Activated naive CD4-positive, alpha-beta T cell treated with anti-CD3 and anti-CD28 coated beads for 36 hours (primary cell): Measurements from ENCODE around the gene GPR132. TPM values are rescaled to one million over a fixed set of nuclear protein-coding genes. Genes with fewer than 3 reads are reported as not detected.
"Not testable (repeated sequence)": the region's sequence is repeated elsewhere in the genome, so short reads cannot be mapped to it uniquely, and the experiment has no call there.

Source experiments
- CTCF ChIA-PET: fragments of 350-600 bp; sonication (Branson Sonifier 250); formaldehyde crosslinking; loops from one replicate; lab custom pipeline; 2021; ENCODE audit warnings: antibody characterized with exemption; lab: Charles Lee
- DNase-seq: peaks from one replicate; pipeline ENCODE4 v3.0.0-alpha.2; 2020
- H3K27ac Mint-ChIP-seq: one replicate; pipeline ENCODE4 v1.8.0; 2021; ENCODE audit warnings: mild to moderate bottlenecking, mixed read lengths
- H3K27me3 Mint-ChIP-seq: one replicate; pipeline ENCODE4 v1.8.0; 2021; ENCODE audit warnings: low read depth, mixed read lengths
- H3K36me3 Mint-ChIP-seq: one replicate; pipeline ENCODE4 v1.8.0; 2021; ENCODE audit warnings: low read depth, mixed read lengths
- H3K4me1 Mint-ChIP-seq: one replicate; pipeline ENCODE4 v1.8.0; 2021; ENCODE audit warnings: low read depth, mixed read lengths
- H3K4me3 Mint-ChIP-seq: one replicate; pipeline ENCODE4 v1.8.0; 2021; ENCODE audit warnings: mild to moderate bottlenecking, moderate library complexity, mixed read lengths
- H3K9me3 Mint-ChIP-seq: one replicate; pipeline ENCODE4 v1.8.0; 2021; ENCODE audit warnings: mixed read lengths
- intact Hi-C: fragments of 100-400 bp; cut with micrococcal nuclease; formaldehyde crosslinking; loops from one replicate; pipeline ENCODE4 v1.15.1; 2023
- total RNA-seq, 2 experiments: library from RNA; stranded (reverse); gene quantifications; one replicate each; pipeline ENCODE4 v1.2.3, GENCODE V29; 2021

The GPR132 gene
- total RNA-seq, 2 experiments from 2014 or later: 11.3 to 15.3 TPM

DNA sequence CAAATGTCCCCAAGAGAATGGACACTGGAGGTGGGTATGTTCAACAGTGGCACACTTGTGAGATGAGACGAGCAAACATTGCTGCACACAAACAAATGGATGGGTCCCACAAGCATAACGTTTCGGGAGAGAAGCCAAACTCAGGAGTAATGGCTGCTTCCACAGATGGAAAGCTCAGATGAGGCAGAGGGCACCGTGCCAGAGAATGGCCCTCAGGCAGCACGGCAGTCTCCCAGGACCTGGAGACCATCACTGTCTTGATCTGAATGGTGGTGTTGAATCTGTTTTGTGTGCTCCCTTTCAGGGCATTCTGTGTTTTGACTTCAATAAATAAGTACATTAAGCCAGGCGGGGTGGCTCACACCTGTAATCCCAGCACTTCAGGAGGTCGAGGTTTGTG is 35.8 kb downstream of the GPR132 start:
- intact Hi-C loops: no loop called here

DNA sequence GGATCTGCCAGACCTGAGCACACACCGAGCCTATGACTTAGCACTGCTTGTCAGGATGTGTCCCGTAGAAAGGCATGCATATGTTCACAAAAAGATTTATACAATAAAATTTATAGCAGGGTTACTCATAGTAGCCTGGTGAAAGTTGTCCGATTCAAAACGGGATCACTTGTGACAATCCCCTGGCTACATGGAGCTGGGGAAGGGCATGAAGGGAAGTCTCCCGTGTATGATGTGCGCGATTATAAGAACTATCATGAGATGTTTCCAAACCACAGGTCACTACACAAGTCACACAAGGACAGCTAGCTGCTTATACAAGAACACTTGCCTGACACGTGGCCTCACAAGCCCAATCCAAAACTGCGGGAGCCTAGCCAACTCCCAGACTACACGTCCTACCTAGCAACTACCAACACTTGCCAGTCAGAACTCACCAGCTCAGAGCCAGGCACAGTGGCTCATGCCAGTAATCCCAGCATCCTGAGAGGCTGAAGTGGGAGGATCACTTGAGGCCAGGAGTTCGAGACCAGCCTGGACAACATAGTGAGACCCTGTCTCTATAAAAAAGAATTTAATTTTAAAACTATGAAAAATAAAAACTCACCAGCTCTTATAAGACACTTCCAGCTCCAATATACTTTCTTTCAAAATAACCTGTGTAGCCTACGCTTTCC is 36.8 kb downstream of the GPR132 start:
- no peaks in the 10 kb centered on the region for H3K36me3 Mint-ChIP-seq
- intact Hi-C loops: no loop called here

More for the DNA sequence above, 35.8 kb downstream of the GPR132 start:
- H3K4me3 Mint-ChIP-seq: no peak overlapping the region
- H3K9me3 Mint-ChIP-seq: no peaks in the 10 kb centered on the region
- no peak for DNase-seq
- peaks cover 39% of the 10 kb centered on the region for H3K4me1 Mint-ChIP-seq
- no peaks in the 10 kb centered on the region for H3K36me3 Mint-ChIP-seq
- CTCF ChIA-PET: interaction anchor here (0.7 to 4.5 kb wide), 3 partner anchors 16 to 171 kb away, joined by 3 to 23 read pairs (median 8); no protein-coding TSS in a partner anchor
- H3K27ac Mint-ChIP-seq: no peak overlapping the region
- no peaks in the 10 kb centered on the region for H3K27me3 Mint-ChIP-seq

GRCh38 chr14:105027718-105028117 is 37.5 kb downstream of the GPR132 start:
- H3K4me1 Mint-ChIP-seq: peaks cover 40% of the 10 kb centered on the region
- H3K4me3 Mint-ChIP-seq, H3K27me3 Mint-ChIP-seq, H3K36me3 Mint-ChIP-seq, H3K9me3 Mint-ChIP-seq, intact Hi-C loops, DNase-seq, H3K27ac Mint-ChIP-seq: not testable (repeated sequence)
- CTCF ChIA-PET: interaction anchor here (4.5 kb wide), 1 partner anchor 17 kb away, joined by 23 read pairs; no protein-coding TSS in a partner anchor

More for the DNA sequence above, 36.8 kb downstream of the GPR132 start:
- Mint-ChIP-seq H3K27ac (no peak overlapping the region), H3K4me1 (peaks cover 41% of the 10 kb centered on the region), H3K27me3 (no peaks in the 10 kb centered on the region), H3K4me3 (no peak overlapping the region), H3K9me3 (no peaks in the 10 kb centered on the region)
- no peak for DNase-seq
- CTCF ChIA-PET: interaction anchor here (0.8 to 4.5 kb wide), 2 partner anchors 17 to 52 kb away, joined by 3 to 23 read pairs; no protein-coding TSS in a partner anchor

DNA sequence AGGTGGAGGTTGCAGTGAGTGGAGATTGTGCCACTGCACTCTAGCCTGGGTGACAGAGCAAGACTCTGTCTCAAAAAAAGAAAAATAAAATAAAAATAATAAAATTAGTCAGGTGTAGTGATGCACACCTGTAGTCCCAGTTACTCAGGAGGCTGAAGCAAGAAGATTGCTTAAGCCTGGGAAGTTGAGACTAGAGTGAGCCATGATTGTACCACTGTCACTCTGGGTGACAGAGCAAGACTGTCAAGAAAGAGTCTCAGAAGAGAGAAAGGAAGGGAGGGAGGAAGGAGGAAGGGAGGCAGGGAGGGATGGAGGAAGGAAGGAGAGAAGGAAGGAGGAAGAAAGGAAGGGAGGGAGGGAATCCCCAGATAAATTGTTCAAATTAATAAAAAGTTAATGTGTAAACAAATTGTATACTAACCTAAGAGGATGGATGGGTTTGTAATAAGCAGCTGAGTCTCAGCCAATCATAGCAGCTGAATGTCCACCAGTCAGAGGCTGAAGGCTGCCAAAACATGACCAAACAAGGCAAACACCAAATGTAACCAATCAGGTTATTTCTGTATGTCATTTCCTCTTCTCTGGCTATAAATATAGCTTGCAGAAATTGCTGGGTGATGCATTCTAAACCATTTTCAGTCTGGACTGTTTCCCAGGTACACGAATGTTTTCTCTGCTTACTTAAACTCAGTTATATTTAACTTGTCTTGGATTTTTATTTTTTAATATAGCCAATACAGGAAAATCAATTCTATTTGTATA is 38.2 kb downstream of the GPR132 start:
- Mint-ChIP-seq H3K36me3 (no peaks in the 10 kb centered on the region), H3K4me3 (no peak overlapping the region), H3K27me3 (no peaks in the 10 kb centered on the region), H3K4me1 (peaks cover 41% of the 10 kb centered on the region), H3K9me3 (no peaks in the 10 kb centered on the region), H3K27ac (peak overlapping the region; percentile 17)
- DNase-seq: no peak
- intact Hi-C loops: no loop called here
- CTCF ChIA-PET: interaction anchor here (2.7 kb wide), 1 partner anchor 19 kb away, joined by 10 read pairs; no protein-coding TSS in a partner anchor

DNA sequence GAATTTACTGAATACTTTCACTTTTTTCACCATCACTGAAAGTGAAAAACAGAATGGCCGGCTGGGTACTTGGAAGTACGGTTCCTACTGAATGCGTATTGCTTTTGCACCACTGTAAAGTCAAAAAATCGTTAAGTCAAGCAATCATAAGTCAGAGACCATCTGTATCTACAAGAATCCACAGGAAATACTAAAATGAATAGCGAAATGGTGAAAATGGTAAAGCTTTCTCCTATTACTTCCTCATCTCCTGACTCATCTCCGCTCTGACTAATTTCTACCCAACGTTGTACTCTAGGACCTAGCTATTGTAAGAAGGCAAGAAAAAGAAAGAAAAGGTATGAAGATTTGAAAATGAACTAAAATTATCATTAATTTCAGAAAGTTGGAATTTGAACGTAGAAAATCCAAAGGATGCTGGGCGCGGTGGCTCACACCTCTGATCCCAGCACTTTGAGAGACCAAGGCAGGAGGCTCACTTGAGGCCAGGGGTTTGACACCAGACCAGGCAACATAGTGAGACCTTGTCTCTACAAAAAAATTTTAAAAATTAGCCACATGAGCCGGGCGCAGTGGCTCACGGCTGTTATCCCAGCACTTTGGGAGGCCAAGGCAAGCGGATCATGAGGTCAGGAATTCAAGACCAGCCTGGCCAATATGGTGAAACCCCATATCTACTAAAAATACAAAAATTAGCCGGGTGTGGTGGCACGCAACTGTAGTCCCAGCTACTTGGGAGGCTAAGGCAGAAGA is 39.0 kb downstream of the GPR132 start:
- no peaks in the 10 kb centered on the region for H3K27me3 Mint-ChIP-seq
- peaks cover 46% of the 10 kb centered on the region for H3K4me1 Mint-ChIP-seq
- peak overlapping the region; percentile 43 for H3K27ac Mint-ChIP-seq
- DNase-seq: peak; percentile 38
- intact Hi-C loops: no loop called here
- no peak overlapping the region for H3K4me3 Mint-ChIP-seq
- no peaks in the 10 kb centered on the region for H3K9me3 Mint-ChIP-seq
- CTCF ChIA-PET: interaction anchor here (0.6 to 2.7 kb wide), 5 partner anchors 18 to 235 kb away, joined by 3 to 10 read pairs (median 3); no protein-coding TSS in a partner anchor
- peaks cover 4% of the 10 kb centered on the region for H3K36me3 Mint-ChIP-seq

DNA sequence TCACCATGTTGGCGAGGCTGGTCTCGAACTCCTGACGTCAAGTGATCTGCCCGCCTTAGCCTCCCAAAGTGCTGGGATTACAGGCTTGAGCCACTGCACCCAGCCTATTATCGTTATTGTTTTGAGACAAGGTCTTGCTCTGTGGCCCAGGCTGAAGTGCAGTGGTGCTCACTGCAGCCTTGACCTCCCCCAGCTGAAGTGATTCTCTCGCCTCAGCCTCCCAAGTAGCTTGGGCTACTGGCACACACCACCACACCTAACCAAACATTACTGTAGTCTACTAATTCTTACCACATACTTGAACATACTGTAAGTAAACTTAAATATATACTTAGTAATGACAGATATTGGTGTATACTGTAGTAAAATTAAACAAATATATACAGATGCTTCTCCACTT is 39.8 kb downstream of the GPR132 start:
- peaks cover 46% of the 10 kb centered on the region for H3K4me1 Mint-ChIP-seq
- H3K27ac Mint-ChIP-seq: peak overlapping the region; percentile 70
- H3K36me3 Mint-ChIP-seq: peaks cover 4% of the 10 kb centered on the region
- H3K27me3 Mint-ChIP-seq: no peaks in the 10 kb centered on the region
- H3K4me3 Mint-ChIP-seq: no peak overlapping the region
- H3K9me3 Mint-ChIP-seq: no peaks in the 10 kb centered on the region
- no peak for DNase-seq
- CTCF ChIA-PET: interaction anchor here (0.9 to 2.7 kb wide), 4 partner anchors 18 to 61 kb away, joined by 3 to 10 read pairs (median 3); no protein-coding TSS in a partner anchor
- intact Hi-C loops: no loop called here

DNA sequence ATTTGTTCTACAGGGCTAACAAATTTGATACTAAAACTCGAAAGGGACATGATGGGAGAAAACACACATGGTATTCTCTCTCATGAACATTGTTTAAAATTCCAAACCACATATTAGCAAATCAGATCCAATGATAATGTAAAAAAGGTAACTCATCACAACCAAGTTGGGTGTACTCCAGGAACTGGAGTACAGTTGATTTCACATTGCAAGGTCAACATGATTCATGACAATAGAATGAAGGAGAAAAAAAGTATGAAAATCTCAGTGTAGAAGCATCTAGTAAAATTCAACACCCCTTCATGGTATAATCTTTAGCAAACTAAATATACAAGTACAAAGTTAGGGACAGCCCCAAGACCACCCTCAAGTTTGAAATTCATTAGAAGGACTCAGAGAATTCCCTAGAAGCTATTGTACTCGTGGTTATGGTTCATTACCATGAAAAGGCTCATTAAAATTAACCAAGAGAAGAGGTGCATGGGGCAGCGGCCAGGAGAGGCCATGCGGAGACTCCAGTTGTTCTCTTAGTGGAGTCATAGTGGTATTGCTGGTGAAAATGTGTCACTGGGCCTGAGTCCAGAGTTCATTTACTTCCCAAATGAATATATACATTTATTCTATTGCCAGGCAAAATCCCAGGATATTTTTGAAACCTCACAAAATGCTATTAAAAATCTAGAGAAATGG is 41.3 kb downstream of the GPR132 start:
- intact Hi-C loops: loop anchor here (5.0 kb wide), 1 partner anchor 63 kb away; no protein-coding TSS in a partner anchor
- DNase-seq: no peak
- Mint-ChIP-seq H3K27ac (no peak overlapping the region), H3K27me3 (no peaks in the 10 kb centered on the region), H3K4me1 (peaks cover 57% of the 10 kb centered on the region), H3K36me3 (peaks cover 17% of the 10 kb centered on the region), H3K4me3 (no peak overlapping the region), H3K9me3 (no peaks in the 10 kb centered on the region)
- CTCF ChIA-PET: no interaction called here

DNA sequence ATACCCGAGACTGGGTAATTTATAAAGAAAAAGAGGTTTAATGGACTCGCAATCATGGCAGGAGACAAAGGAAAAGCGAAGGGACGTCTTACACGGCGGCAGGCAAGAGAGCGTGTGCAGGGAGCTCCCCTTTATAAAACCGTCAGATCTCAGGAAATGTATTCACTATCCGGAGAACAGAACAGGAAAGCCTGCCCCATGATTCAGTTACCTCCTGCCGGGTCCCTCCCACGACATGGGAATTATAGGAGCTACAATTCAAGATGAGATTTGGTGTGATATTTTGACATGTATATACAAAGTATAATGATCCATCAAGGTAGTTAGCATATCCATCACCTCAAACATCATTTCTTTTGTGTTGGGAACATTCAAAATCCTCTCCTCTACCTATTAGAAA is 42.1 kb downstream of the GPR132 start:
- H3K27ac Mint-ChIP-seq: no peak overlapping the region
- intact Hi-C loops: loop anchor here (5.0 kb wide), 1 partner anchor 64 kb away; no protein-coding TSS in a partner anchor
- DNase-seq: no peak
- CTCF ChIA-PET: interaction anchor here (1.2 kb wide), 1 partner anchor 48 kb away, joined by 3 read pairs; no protein-coding TSS in a partner anchor
- H3K27me3 Mint-ChIP-seq: no peaks in the 10 kb centered on the region
- H3K4me1 Mint-ChIP-seq: peaks cover 65% of the 10 kb centered on the region
- H3K4me3 Mint-ChIP-seq: peak overlapping the region; percentile 9
- no peaks in the 10 kb centered on the region for H3K9me3 Mint-ChIP-seq
- H3K36me3 Mint-ChIP-seq: peaks cover 23% of the 10 kb centered on the region

DNA sequence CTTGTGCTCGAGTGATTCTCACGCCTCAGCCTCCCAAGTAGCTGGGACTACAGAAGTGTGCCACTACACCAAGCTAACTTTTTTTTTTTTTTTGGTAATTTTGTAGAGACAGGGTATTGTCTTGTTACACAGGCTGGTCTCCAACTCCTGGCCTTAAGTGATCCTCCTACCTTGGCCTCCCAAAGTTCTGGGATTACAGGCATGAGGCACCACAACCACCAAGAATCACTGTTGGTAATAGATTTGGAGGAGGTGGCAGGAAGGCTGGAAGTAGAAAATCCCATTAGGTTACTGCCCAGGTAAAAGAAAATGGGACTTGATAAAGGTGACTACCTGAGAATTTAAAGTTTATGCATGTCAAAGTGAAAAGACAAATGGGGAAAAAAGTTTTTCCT is 43.0 kb downstream of the GPR132 start:
- H3K4me3 Mint-ChIP-seq: peak overlapping the region; percentile 98
- DNase-seq: no peak
- intact Hi-C loops: loop anchor here (5.0 kb wide), 1 partner anchor 65 kb away; no protein-coding TSS in a partner anchor
- no peaks in the 10 kb centered on the region for H3K9me3 Mint-ChIP-seq
- H3K36me3 Mint-ChIP-seq: peaks cover 28% of the 10 kb centered on the region
- H3K27ac Mint-ChIP-seq: peak overlapping the region; percentile 87
- CTCF ChIA-PET: interaction anchor here (0.6 to 1.3 kb wide), 5 partner anchors 23 to 317 kb away, joined by 3 to 10 read pairs (median 3); no protein-coding TSS in a partner anchor
- peaks cover 71% of the 10 kb centered on the region for H3K4me1 Mint-ChIP-seq
- no peaks in the 10 kb centered on the region for H3K27me3 Mint-ChIP-seq

- H3K4me3 Mint-ChIP-seq: peak overlapping the region; percentile 98
- CTCF ChIA-PET: interaction anchor here (0.6 to 1.3 kb wide), 4 partner anchors 24 to 317 kb away, joined by 3 to 10 read pairs (median 3); no protein-coding TSS in a partner anchor
- no peaks in the 10 kb centered on the region for H3K27me3 Mint-ChIP-seq
- H3K27ac Mint-ChIP-seq: peak overlapping the region; percentile 87
- H3K4me1 Mint-ChIP-seq: peaks cover 70% of the 10 kb centered on the region
- no peaks in the 10 kb centered on the region for H3K9me3 Mint-ChIP-seq
- peak; percentile 60 for DNase-seq
- peaks cover 31% of the 10 kb centered on the region for H3K36me3 Mint-ChIP-seq
- intact Hi-C loops: loop anchor here (1.0 to 5.0 kb wide), 8 partner anchors 24 to 470 kb away; partner anchors contain the start of genes BRF1, CLBA1, GPR132 and TEDC1
Observed at GRCh38 chr14:105021656-105022275, 43.5 kb downstream of the GPR132 start.
